NB4 (cell line): ENCODE measurements around the gene GALK2.

ENCODE experiments used
- POLR2A ChIP-seq: IDR thresholded peaks from 2 replicates; pipeline ENCODE4 v1.6.1; 2011; ENCODE audit warnings: mild to moderate bottlenecking; ENCODE audit not compliant: insufficient read length; ENCODE audit errors: extremely low read depth
- TF ChIP-seq, protein P1 (sequence below): IDR thresholded peaks from one replicate; pipeline ENCODE4 v1.5.1; 2012; ENCODE audit warnings: low read depth, low read length

DNA sequence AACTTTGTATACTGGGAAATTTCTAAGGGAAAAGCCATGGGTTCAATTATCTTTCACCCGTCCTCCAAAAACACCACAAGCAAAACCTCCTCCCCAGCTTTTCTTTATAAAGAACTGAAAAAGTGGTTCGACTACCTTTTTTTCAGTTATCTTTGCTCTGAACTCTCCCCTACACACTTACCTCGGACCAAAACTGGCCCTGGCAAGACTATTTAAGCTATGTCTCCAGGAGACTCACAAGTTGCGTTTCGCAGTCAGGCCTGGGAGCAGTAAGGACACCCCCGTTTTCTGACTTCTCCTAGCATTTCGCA is 15.3 kb upstream of the GALK2 start:
- TF ChIP-seq, protein P1, sequence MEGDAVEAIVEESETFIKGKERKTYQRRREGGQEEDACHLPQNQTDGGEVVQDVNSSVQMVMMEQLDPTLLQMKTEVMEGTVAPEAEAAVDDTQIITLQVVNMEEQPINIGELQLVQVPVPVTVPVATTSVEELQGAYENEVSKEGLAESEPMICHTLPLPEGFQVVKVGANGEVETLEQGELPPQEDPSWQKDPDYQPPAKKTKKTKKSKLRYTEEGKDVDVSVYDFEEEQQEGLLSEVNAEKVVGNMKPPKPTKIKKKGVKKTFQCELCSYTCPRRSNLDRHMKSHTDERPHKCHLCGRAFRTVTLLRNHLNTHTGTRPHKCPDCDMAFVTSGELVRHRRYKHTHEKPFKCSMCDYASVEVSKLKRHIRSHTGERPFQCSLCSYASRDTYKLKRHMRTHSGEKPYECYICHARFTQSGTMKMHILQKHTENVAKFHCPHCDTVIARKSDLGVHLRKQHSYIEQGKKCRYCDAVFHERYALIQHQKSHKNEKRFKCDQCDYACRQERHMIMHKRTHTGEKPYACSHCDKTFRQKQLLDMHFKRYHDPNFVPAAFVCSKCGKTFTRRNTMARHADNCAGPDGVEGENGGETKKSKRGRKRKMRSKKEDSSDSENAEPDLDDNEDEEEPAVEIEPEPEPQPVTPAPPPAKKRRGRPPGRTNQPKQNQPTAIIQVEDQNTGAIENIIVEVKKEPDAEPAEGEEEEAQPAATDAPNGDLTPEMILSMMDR = no peak
- TF ChIP-seq POLR2A = no peak
